OCI-LY3 (cell line): Measurements from ENCODE around the gene LACTBL1.

Source experiments
- CTCF ChIP-seq: fragments of 200-600, 300-600 bp; sonication (generic); IDR thresholded peaks from 2 replicates; pipeline ENCODE4 v1.5.1; 2014; ENCODE audit warnings: antibody characterized with exemption, low read length, low read depth
- EZH2phosphoT487 ChIP-seq: fragments of 200-600 bp; shearing (Covaris generic); IDR thresholded peaks from 2 replicates; pipeline ENCODE4 v1.6.1; 2018; ENCODE audit warnings: antibody characterized with exemption, mixed run types, low read depth

GRCh38 chr1:22914633-22915217, 57.9 kb downstream of the LACTBL1 start:
- TF ChIP-seq CTCF, result no peak
- no peak for TF ChIP-seq EZH2phosphoT487
